HepG2 (cell line): ENCODE measurements around the gene DHX8. TPM values are rescaled to one million over a fixed set of nuclear protein-coding genes. Genes with fewer than 3 reads are reported as not detected.

Experiments used
- ATAC-seq: fragments of 200-7000 bp; cut with Tn5 transposase; 3 replicates; pipeline ENCODE4 v1.9.1; 2020; ENCODE audit warnings: mild to moderate bottlenecking, moderate library complexity
- BruUV-seq: library from RNA; stranded (reverse); fragments of 400-500 nt; replicated peaks from 2 replicates; lab custom pipeline; 2021; lab: Mats Ljungman, UMichigan
- CTCF ChIA-PET: fragments of 300-600 bp; formaldehyde crosslinking; extraction: SDS; loops from one replicate; lab custom pipeline; 2021; ENCODE audit warnings: low total read pairs, inconsistent platforms, low intra/inter-chr PET ratio; lab: Yijun Ruan, JAX
- POLR2A ChIA-PET: fragments of 350-600 bp; sonication (Branson Sonifier 250); formaldehyde crosslinking; loops from one replicate; lab custom pipeline; 2020; ENCODE audit warnings: antibody characterized with exemption, inconsistent platforms; lab: Yijun Ruan, JAX
- DNase-seq: peaks from one replicate; pipeline ENCODE4 v3.0.0-alpha.2; 2015; ENCODE audit warnings: low spot score
- FAIRE-seq: peaks from 3 replicates; lab custom pipeline; 2011; peaks lifted over from hg19 to GRCh38; lab: Jason Lieb, UNC
- H2AFZ ChIP-seq: one replicate; pipeline ENCODE4 v1.6.1; 2011; ENCODE audit warnings: low read length, inconsistent platforms
- H3K27ac ChIP-seq: fragments of 300-600 bp; 3 replicates; pipeline ENCODE4 v1.8.0; 2011; ENCODE audit warnings: mixed run types, mild to moderate bottlenecking, mixed read lengths, low read length, inconsistent platforms; ENCODE audit not compliant: insufficient read depth; ENCODE audit errors: extremely low read length
- H3K27me3 ChIP-seq, 2 experiments: fragments of 200-600 bp in 1 of 2; 2 replicates in 1 of 2; 3 replicates in 1 of 2; pipeline versions ENCODE4 v1.6.0 to v1.8.0; 2011; ENCODE audit warnings: low read length in 2 of 2, mild to moderate bottlenecking in 2 of 2, moderate library complexity in 2 of 2, inconsistent platforms in 1 of 2; ENCODE audit not compliant: insufficient read depth in 2 of 2, control insufficient read depth in 1 of 2
- H3K36me3 ChIP-seq, 2 experiments: fragments of 200-600 bp in 1 of 2; replicated peaks in 1 of 2; 2 replicates in 1 of 2; 3 replicates in 1 of 2; pipeline versions ENCODE4 v1.5.1 to v1.8.0; 2011; ENCODE audit warnings: low read length in 2 of 2, inconsistent platforms in 1 of 2; ENCODE audit not compliant: insufficient read depth in 2 of 2, control insufficient read depth in 1 of 2
- H3K4me1 ChIP-seq: 2 replicates; pipeline ENCODE4 v1.5.1; 2012; ENCODE audit warnings: low read length, inconsistent platforms; ENCODE audit not compliant: insufficient read depth
- H3K4me2 ChIP-seq: 2 replicates; pipeline ENCODE4 v1.6.0; 2011; ENCODE audit warnings: low read depth, low read length, inconsistent platforms
- H3K4me3 ChIP-seq, 3 experiments: fragments of 200-600 bp in 1 of 3; sonication (generic), shearing (Covaris generic) in 1 of 3; replicated peaks in 1 of 3; 2 replicates each; pipeline ENCODE4 v1.5.1; 2011 to 2016; ENCODE audit warnings: low read length in 3 of 3, inconsistent platforms in 2 of 3, low read depth in 2 of 3, mild to moderate bottlenecking in 2 of 3, control low read depth in 1 of 3, mixed read lengths in 1 of 3; ENCODE audit not compliant: insufficient read depth in 1 of 3
- H3K79me2 ChIP-seq: one replicate; pipeline ENCODE4 v1.6.1; 2011; ENCODE audit warnings: low read length, inconsistent platforms; ENCODE audit not compliant: insufficient read depth
- H3K9ac ChIP-seq: 2 replicates; pipeline ENCODE4 v1.6.0; 2011; ENCODE audit warnings: mild to moderate bottlenecking, low read depth, low read length, inconsistent platforms; ENCODE audit not compliant: insufficient read depth
- H3K9me3 ChIP-seq: 2 replicates; pipeline ENCODE4 v1.5.1; 2012; ENCODE audit warnings: mild to moderate bottlenecking, low read length
- H4K20me1 ChIP-seq: 2 replicates; pipeline ENCODE4 v1.6.0; 2011; ENCODE audit warnings: inconsistent platforms, mild to moderate bottlenecking, low read length, moderate library complexity; ENCODE audit not compliant: insufficient read depth
- DZIP1 ChIP-seq: sonication (generic); formaldehyde crosslinking; IDR thresholded peaks from 2 replicates; pipeline ENCODE4 v1.5.0; 2020; ENCODE audit warnings: mild to moderate bottlenecking, missing genetic modification reagents
- FOSL2 ChIP-seq: sonication (generic); formaldehyde crosslinking; IDR thresholded peaks from 2 replicates; pipeline ENCODE4 v1.4.0; 2020; ENCODE audit warnings: missing genetic modification reagents
- HMG20B ChIP-seq: conservative IDR thresholded peaks from 2 replicates; pipeline ENCODE4 v1.6.1; 2016; ENCODE audit warnings: missing genetic modification reagents, missing compliant biosample characterization
- MAFK ChIP-seq, 2 experiments: IDR thresholded peaks in 1 of 2; conservative IDR thresholded peaks in 1 of 2; 2 replicates each; pipeline ENCODE4 v1.6.1; 2011; ENCODE audit warnings: improper control_type of control experiment in 2 of 2, low read length in 2 of 2
- MATR3 ChIP-seq: sonication (generic); formaldehyde crosslinking; IDR thresholded peaks from 2 replicates; pipeline ENCODE4 v1.4.0; 2020; ENCODE audit warnings: missing genetic modification reagents
- SAP130 ChIP-seq: IDR thresholded peaks from 2 replicates; pipeline ENCODE4 v1.6.1; 2016; ENCODE audit warnings: low read depth
- TCF7 ChIP-seq: sonication (generic); IDR thresholded peaks from 2 replicates; pipeline ENCODE4 v1.6.1; 2016; ENCODE audit warnings: antibody characterized with exemption, low read depth
- ZBTB38 ChIP-seq: sonication (generic); formaldehyde crosslinking; IDR thresholded peaks from 2 replicates; pipeline ENCODE4 v1.5.1; 2020; ENCODE audit warnings: mild to moderate bottlenecking, missing genetic modification reagents
- ZNF276 ChIP-seq: sonication (generic); formaldehyde crosslinking; IDR thresholded peaks from 2 replicates; pipeline ENCODE4 v1.4.0; 2020; ENCODE audit warnings: mild to moderate bottlenecking, low read depth, missing genetic modification reagents
- ZNF33A ChIP-seq: sonication (generic); formaldehyde crosslinking; IDR thresholded peaks from 2 replicates; pipeline ENCODE4 v1.5.1; 2020; ENCODE audit warnings: missing genetic modification reagents, mild to moderate bottlenecking, moderate library complexity, borderline replicate concordance
- ZNF691 ChIP-seq: sonication (generic); formaldehyde crosslinking; IDR thresholded peaks from 2 replicates; pipeline ENCODE4 v1.4.0; 2020; ENCODE audit warnings: missing genetic modification reagents, low read depth, mild to moderate bottlenecking, borderline replicate concordance
- ZNF816 ChIP-seq: sonication (generic); formaldehyde crosslinking; IDR thresholded peaks from 2 replicates; pipeline ENCODE4 v1.8.0; 2022; ENCODE audit warnings: missing genetic modification reagents, mild to moderate bottlenecking, borderline replicate concordance
- ZNF878 ChIP-seq: sonication (generic); formaldehyde crosslinking; IDR thresholded peaks from 2 replicates; pipeline ENCODE4 v1.8.1; 2023; ENCODE audit warnings: mild to moderate bottlenecking, missing genetic modification reagents, moderate library complexity
- WGBS: methylation state at CpG from one replicate; pipeline ENCODE4 v1.1.6; 2017; ENCODE audit warnings: low lambda C conversion rate; 5-methylcytosine and 5-hydroxymethylcytosine counted together
- in situ Hi-C: cut with HindIII; loops from 2 replicates; pipeline ENCODE4 v1.10.0; 2017; ENCODE audit warnings: low pct_unique_long_range_greater_than_20kb; ENCODE audit not compliant: extremely low pct_ligation_motif_present
- intact Hi-C: fragments of 100-400 bp; cut with micrococcal nuclease; formaldehyde crosslinking; loops from one replicate; pipeline ENCODE4 v1.10.0; 2022; ENCODE audit not compliant: unreplicated experiment
- polyA plus RNA-seq, 8 experiments: library from polyadenylated mRNA; depleted of rRNA in 3 of 8; stranded (reverse) in 7 of 8; unstranded in 1 of 8; fragments of >200 nt; fragmentation: Illumina TruSeq in 4 of 8; extraction: Trizol in 4 of 8; gene quantifications; 2 replicates each; pipeline versions ENCODE4 v1.2.1 to v1.2.3, GENCODE V29; 2011 to 2016; ENCODE audit warnings: low read depth in 4 of 8, missing spikeins in 1 of 8, mixed read lengths in 1 of 8; ENCODE audit not compliant: insufficient read depth in 1 of 8
- total RNA-seq, 5 experiments: library from RNA; depleted of rRNA; stranded (reverse); fragments of >200 nt; fragmentation: Illumina TruSeq; extraction: Trizol; gene quantifications; 2 replicates each; pipeline ENCODE4 v1.2.3, GENCODE V29; 2016; ENCODE audit warnings: low read depth in 1 of 5

DHX8 gene
- total and polyA plus RNA-seq, 2 of the 13 experiments (the other 11 are each of a cell fraction or from before 2014, with no cell fraction given): 24.8 to 48.9 TPM

- H3K4me2 ChIP-seq: peak overlapping the region; percentile 41
- peak overlapping the region; percentile 88 for H2AFZ ChIP-seq
- in situ Hi-C loops: no loop called here
- CTCF ChIA-PET: no interaction called here
- 0 out of 2 replicates have a peak, but pooled peaks have one; percentile 19 for TF ChIP-seq FOSL2 (CRISPR knock-in tag)
- TF ChIP-seq MATR3 (CRISPR knock-in tag): no peak
- no peak for TF ChIP-seq ZNF816 (CRISPR knock-in tag)
- no peak for TF ChIP-seq TCF7
- no peak for TF ChIP-seq DZIP1
- no peak for TF ChIP-seq ZBTB38 (CRISPR knock-in tag)
- TF ChIP-seq ZNF691 (CRISPR knock-in tag): no peak
- no peak for TF ChIP-seq ZNF33A (CRISPR knock-in tag)
- no peak for TF ChIP-seq ZNF276
- 0 out of 2 replicates have a peak, but pooled peaks have one; percentile 1 for TF ChIP-seq SAP130
- TF ChIP-seq ZNF878 (CRISPR knock-in tag): 0 out of 2 replicates have a peak, but pooled peaks have one; percentile 25
- 0 out of 2 replicates have a peak, but pooled peaks have one; percentile 40 for TF ChIP-seq HMG20B
- peak; percentile 45 to 53 for TF ChIP-seq MAFK (conservative IDR thresholded peaks at IDR 0.05 in 1 of 2, IDR thresholded peaks at IDR 0.05 in 1 of 2; ENCODE audit: low read length in 2 of 2)
- H3K9ac ChIP-seq: no peak overlapping the region
- H3K27ac ChIP-seq: peak overlapping the region; percentile 2
- no peak for DNase-seq
- peaks cover 45% of the 10 kb centered on the region for H3K4me1 ChIP-seq
- 69% methylated on average over 8 of the region's 8 CpGs for WGBS
- no peaks in the 10 kb centered on the region for H3K9me3 ChIP-seq
- H3K4me3 ChIP-seq: no peak overlapping the region
- H4K20me1 ChIP-seq: no peaks in the 10 kb centered on the region
- BruUV-seq: no TSS peak
- no peaks in the 10 kb centered on the region for H3K36me3 ChIP-seq
- FAIRE-seq: peak; percentile 77
- intact Hi-C loops: no loop called here
- no peaks in the 10 kb centered on the region for H3K27me3 ChIP-seq
- POLR2A ChIA-PET: interaction anchor here (0.8 to 1.3 kb wide), 4 partner anchors 13 to 86 kb away, joined by 3 to 4 read pairs (median 3); partner anchors contain the start of gene ARL4D
- H3K79me2 ChIP-seq: no peaks in the 10 kb centered on the region
- ATAC-seq: no peak
Measured at GRCh38 chr17:43444223-43445008, 39.4 kb upstream of the DHX8 start.
